ENCODE data around the gene VPS51. TPM values are rescaled to one million over a fixed set of nuclear protein-coding genes. Genes with fewer than 3 reads are reported as not detected.

VPS51 gene
- total RNA-seq, 1 donor from 2014 or later, result 41.4 TPM

- H3K27me3 Mint-ChIP-seq (ENCODE audit: low read depth, unreplicated experiment), result no peaks in the 10 kb centered on the region
- no peaks in the 10 kb centered on the region for H3K9me3 ChIP-seq (ENCODE audit: insufficient read depth, low read depth, low read length)
- peaks cover 57% of the 10 kb centered on the region for H4K20me1 ChIP-seq (ENCODE audit: insufficient read depth, low read length)
- no peaks in the 10 kb centered on the region for H3K27me3 ChIP-seq (ENCODE audit: insufficient read depth, low read length)
- no peak for FAIRE-seq
- H3K4me2 ChIP-seq (ENCODE audit: low read length), result no peak overlapping the region
- TF ChIP-seq EZH2 (IDR thresholded peaks at IDR 0.05; ENCODE audit: insufficient read depth, low read length), result no peak
- TF ChIP-seq, protein P1, sequence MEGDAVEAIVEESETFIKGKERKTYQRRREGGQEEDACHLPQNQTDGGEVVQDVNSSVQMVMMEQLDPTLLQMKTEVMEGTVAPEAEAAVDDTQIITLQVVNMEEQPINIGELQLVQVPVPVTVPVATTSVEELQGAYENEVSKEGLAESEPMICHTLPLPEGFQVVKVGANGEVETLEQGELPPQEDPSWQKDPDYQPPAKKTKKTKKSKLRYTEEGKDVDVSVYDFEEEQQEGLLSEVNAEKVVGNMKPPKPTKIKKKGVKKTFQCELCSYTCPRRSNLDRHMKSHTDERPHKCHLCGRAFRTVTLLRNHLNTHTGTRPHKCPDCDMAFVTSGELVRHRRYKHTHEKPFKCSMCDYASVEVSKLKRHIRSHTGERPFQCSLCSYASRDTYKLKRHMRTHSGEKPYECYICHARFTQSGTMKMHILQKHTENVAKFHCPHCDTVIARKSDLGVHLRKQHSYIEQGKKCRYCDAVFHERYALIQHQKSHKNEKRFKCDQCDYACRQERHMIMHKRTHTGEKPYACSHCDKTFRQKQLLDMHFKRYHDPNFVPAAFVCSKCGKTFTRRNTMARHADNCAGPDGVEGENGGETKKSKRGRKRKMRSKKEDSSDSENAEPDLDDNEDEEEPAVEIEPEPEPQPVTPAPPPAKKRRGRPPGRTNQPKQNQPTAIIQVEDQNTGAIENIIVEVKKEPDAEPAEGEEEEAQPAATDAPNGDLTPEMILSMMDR (IDR thresholded peaks at IDR 0.05; ENCODE audit: insufficient read depth, low read depth, low read length), result no peak
- no peak overlapping the region for H3K27ac ChIP-seq (ENCODE audit: low read depth, low read length)
- no peak overlapping the region for H3K27ac Mint-ChIP-seq (ENCODE audit: unreplicated experiment)
- H3K36me3 ChIP-seq (ENCODE audit: insufficient read depth, low read length), result no peaks in the 10 kb centered on the region
- peaks cover 20% of the 10 kb centered on the region for H3K4me1 ChIP-seq (ENCODE audit: insufficient read depth, low read length)
- no peak overlapping the region for H3K4me3 ChIP-seq (ENCODE audit: insufficient read depth, low read depth, low read length)
- H2AFZ ChIP-seq (ENCODE audit: low read depth, low read length), result no peak overlapping the region
- no peak for DNase-seq (ENCODE audit: low read depth)
- H3K4me1 Mint-ChIP-seq (ENCODE audit: low read depth, unreplicated experiment), result peaks cover 13% of the 10 kb centered on the region
- H3K9ac ChIP-seq (ENCODE audit: low read length), result no peak overlapping the region
- peaks cover 5% of the 10 kb centered on the region for H3K36me3 Mint-ChIP-seq (ENCODE audit: low read depth, unreplicated experiment)
- no peak overlapping the region for H3K4me3 Mint-ChIP-seq (ENCODE audit: unreplicated experiment)
- peaks cover 23% of the 10 kb centered on the region for H3K79me2 ChIP-seq (ENCODE audit: insufficient read depth, low read length)
- H3K9me3 Mint-ChIP-seq (ENCODE audit: unreplicated experiment), result no peaks in the 10 kb centered on the region
Measured at GRCh38 chr11:65107078-65107477, 11.1 kb downstream of the VPS51 start.

GRCh38 chr11:65107751-65108468 is 11.9 kb downstream of the VPS51 start:
- H3K9ac ChIP-seq (ENCODE audit: low read length), result no peak overlapping the region
- no peak for FAIRE-seq
- Mint-ChIP-seq H3K9me3 (ENCODE audit: unreplicated experiment) (no peaks in the 10 kb centered on the region), H3K27me3 (ENCODE audit: low read depth, unreplicated experiment) (no peaks in the 10 kb centered on the region), H3K4me3 (ENCODE audit: unreplicated experiment) (no peak overlapping the region), H3K36me3 (ENCODE audit: low read depth, unreplicated experiment) (peaks cover 5% of the 10 kb centered on the region), H3K4me1 (ENCODE audit: low read depth, unreplicated experiment) (peaks cover 8% of the 10 kb centered on the region), H3K27ac (ENCODE audit: unreplicated experiment) (no peak overlapping the region)
- H3K4me1 ChIP-seq (ENCODE audit: insufficient read depth, low read length), result peaks cover 20% of the 10 kb centered on the region
- TF ChIP-seq EZH2 (IDR thresholded peaks at IDR 0.05; ENCODE audit: insufficient read depth, low read length), result no peak
- TF ChIP-seq, protein P1 (IDR thresholded peaks at IDR 0.05; ENCODE audit: insufficient read depth, low read depth, low read length), result no peak
- no peaks in the 10 kb centered on the region for H3K27me3 ChIP-seq (ENCODE audit: insufficient read depth, low read length)
- peaks cover 23% of the 10 kb centered on the region for H3K79me2 ChIP-seq (ENCODE audit: insufficient read depth, low read length)
- H2AFZ ChIP-seq (ENCODE audit: low read depth, low read length), result no peak overlapping the region
- no peak for DNase-seq (ENCODE audit: low read depth)
- H3K36me3 ChIP-seq (ENCODE audit: insufficient read depth, low read length), result no peaks in the 10 kb centered on the region
- H4K20me1 ChIP-seq (ENCODE audit: insufficient read depth, low read length), result peaks cover 49% of the 10 kb centered on the region
- no peak overlapping the region for H3K4me2 ChIP-seq (ENCODE audit: low read length)
- no peak overlapping the region for H3K4me3 ChIP-seq (ENCODE audit: insufficient read depth, low read depth, low read length)
- no peak overlapping the region for H3K27ac ChIP-seq (ENCODE audit: low read depth, low read length)
- H3K9me3 ChIP-seq (ENCODE audit: insufficient read depth, low read depth, low read length), result no peaks in the 10 kb centered on the region

- H3K4me3 Mint-ChIP-seq (ENCODE audit: unreplicated experiment), result no peak overlapping the region
- no peaks in the 10 kb centered on the region for H3K36me3 ChIP-seq (ENCODE audit: insufficient read depth, low read length)
- no peaks in the 10 kb centered on the region for H3K27me3 ChIP-seq (ENCODE audit: insufficient read depth, low read length)
- peaks cover 3% of the 10 kb centered on the region for H3K4me1 Mint-ChIP-seq (ENCODE audit: low read depth, unreplicated experiment)
- H2AFZ ChIP-seq (ENCODE audit: low read depth, low read length), result no peak overlapping the region
- no peak overlapping the region for H3K4me2 ChIP-seq (ENCODE audit: low read length)
- no peaks in the 10 kb centered on the region for H3K9me3 Mint-ChIP-seq (ENCODE audit: unreplicated experiment)
- no peaks in the 10 kb centered on the region for H3K27me3 Mint-ChIP-seq (ENCODE audit: low read depth, unreplicated experiment)
- H3K27ac ChIP-seq (ENCODE audit: low read depth, low read length), result no peak overlapping the region
- peaks cover 44% of the 10 kb centered on the region for H4K20me1 ChIP-seq (ENCODE audit: insufficient read depth, low read length)
- no peak for DNase-seq (ENCODE audit: low read depth)
- no peak for FAIRE-seq
- H3K27ac Mint-ChIP-seq (ENCODE audit: unreplicated experiment), result no peak overlapping the region
- no peak overlapping the region for H3K9ac ChIP-seq (ENCODE audit: low read length)
- TF ChIP-seq, protein P1 (IDR thresholded peaks at IDR 0.05; ENCODE audit: insufficient read depth, low read depth, low read length), result no peak
- no peak for TF ChIP-seq EZH2 (IDR thresholded peaks at IDR 0.05; ENCODE audit: insufficient read depth, low read length)
- H3K79me2 ChIP-seq (ENCODE audit: insufficient read depth, low read length), result peaks cover 23% of the 10 kb centered on the region
- peaks cover 21% of the 10 kb centered on the region for H3K4me1 ChIP-seq (ENCODE audit: insufficient read depth, low read length)
- H3K36me3 Mint-ChIP-seq (ENCODE audit: low read depth, unreplicated experiment), result peaks cover 5% of the 10 kb centered on the region
- no peaks in the 10 kb centered on the region for H3K9me3 ChIP-seq (ENCODE audit: insufficient read depth, low read depth, low read length)
- H3K4me3 ChIP-seq (ENCODE audit: insufficient read depth, low read depth, low read length), result no peak overlapping the region
Measured at GRCh38 chr11:65108469-65109123, 12.6 kb downstream of the VPS51 start.
